ENCODE measurements around the gene ZNF286A. TPM values are rescaled to one million over a fixed set of nuclear protein-coding genes. Genes with fewer than 3 reads are reported as not detected.
"Not testable (repeated sequence)": the region's sequence is repeated elsewhere in the genome, so short reads cannot be mapped to it uniquely, and the experiment has no call there.

The ZNF286A gene
- total RNA-seq, 4 donors from 2014 or later, result 21.9 to 55.2 (median 28.8) TPM

DNA sequence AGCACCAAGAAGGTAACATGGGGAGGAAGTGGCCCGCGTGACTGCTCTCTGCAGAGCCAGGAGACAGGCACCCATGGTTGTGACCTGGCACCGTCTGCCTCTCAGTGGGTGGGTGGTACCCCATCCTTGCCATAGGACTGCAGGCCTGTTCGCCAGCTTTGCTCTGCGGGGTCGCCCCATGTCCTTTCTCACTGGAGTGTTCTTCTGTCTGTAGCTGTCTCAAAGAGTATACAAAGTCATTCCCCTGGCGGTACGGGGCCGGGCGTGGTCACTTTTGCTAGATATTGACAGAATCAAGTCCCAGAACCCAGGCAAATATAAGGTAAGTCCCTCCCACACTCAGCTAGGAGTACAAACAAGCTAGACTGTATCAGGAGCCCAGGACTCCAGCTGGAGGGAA lies 38.5 kb downstream of the ZNF286A start:
- no peaks in the 10 kb centered on the region for H3K4me1 ChIP-seq
- no peaks in the 10 kb centered on the region for H3K36me3 ChIP-seq
- H3K27me3 ChIP-seq, result no peaks in the 10 kb centered on the region
- no peak overlapping the region for H3K4me3 ChIP-seq (replicated peaks in 1 of 3)
- no peak for TF ChIP-seq POLR2A (IDR thresholded peaks at IDR 0.05)
- TF ChIP-seq CTCF (IDR thresholded peaks at IDR 0.05), result no peak
- WGBS, 2 donors, result 93 to 96% methylated on average over 10 of the region's 10 CpGs
- intact Hi-C loops (cut with DNase I), result no loop called here
- H3K27ac ChIP-seq, result no peak overlapping the region
- H3K9me3 ChIP-seq, result no peaks in the 10 kb centered on the region
- DNase-seq, result no peak

DNA sequence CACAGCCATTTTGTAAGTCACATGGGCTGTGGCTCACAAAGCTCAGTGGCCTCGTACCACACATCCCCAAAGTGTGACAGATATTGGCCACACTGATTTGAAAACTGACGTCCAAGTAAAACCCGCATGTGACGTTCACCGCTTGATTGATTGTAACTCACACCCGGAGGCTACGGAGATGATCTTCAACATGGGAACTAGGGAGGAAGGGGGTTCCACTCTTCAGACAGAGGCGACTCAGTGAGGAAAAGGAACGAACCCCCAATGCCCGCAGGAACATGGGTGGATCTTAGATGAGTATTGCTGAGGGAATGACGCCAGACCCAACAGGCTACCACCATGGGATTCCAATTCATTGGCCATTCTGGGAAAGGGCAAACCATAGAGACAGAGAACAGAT lies 39.7 kb downstream of the ZNF286A start:
- H3K27me3 ChIP-seq; H3K27ac ChIP-seq; DNase-seq; H3K36me3 ChIP-seq; H3K9me3 ChIP-seq; intact Hi-C loops (cut with DNase I); H3K4me3 ChIP-seq (replicated peaks in 1 of 3); H3K4me1 ChIP-seq: not testable (repeated sequence)
- 93 to 94% methylated on average over 10 to 11 of the region's 11 CpGs for WGBS, 2 donors

- H3K27ac ChIP-seq; H3K9me3 ChIP-seq; intact Hi-C loops (cut with DNase I); H3K4me3 ChIP-seq (replicated peaks in 1 of 3); H3K27me3 ChIP-seq; H3K36me3 ChIP-seq: not testable (repeated sequence)
- peak; percentile 11 to 42 for DNase-seq
- peaks cover 8 to 10% of the 10 kb centered on the region in 2 donors for H3K4me1 ChIP-seq
- WGBS, 2 donors, result 16 to 37% methylated on average over 6 to 8 of the region's 8 CpGs
Measured at GRCh38 chr17:15740041-15740440, 40.5 kb downstream of the ZNF286A start.

- WGBS, 2 donors, result 91 to 100% methylated on average over 1 to 4 of the region's 7 CpGs
- Histone ChIP-seq H3K36me3 (no peaks in the 10 kb centered on the region), H3K4me3 (replicated peaks in 1 of 3) (no peak overlapping the region), H3K27ac (no peak overlapping the region), H3K9me3 (no peaks in the 10 kb centered on the region), H3K4me1 (peaks cover 14 to 16% of the 10 kb centered on the region in 2 donors), H3K27me3 (no peaks in the 10 kb centered on the region)
- no peak for DNase-seq
- TF ChIP-seq CTCF (IDR thresholded peaks at IDR 0.05), result no peak
- TF ChIP-seq POLR2A (IDR thresholded peaks at IDR 0.05), result no peak
- intact Hi-C loops (cut with DNase I), result no loop called here
Measured at GRCh38 chr17:15740570-15741120, 41.1 kb downstream of the ZNF286A start.

- no peaks in the 10 kb centered on the region for H3K9me3 ChIP-seq
- TF ChIP-seq POLR2A (IDR thresholded peaks at IDR 0.05), result no peak
- no peak for TF ChIP-seq CTCF (IDR thresholded peaks at IDR 0.05)
- 87 to 91% methylated on average over 3 to 6 of the region's 9 CpGs for WGBS, 2 donors
- no peak overlapping the region for H3K4me3 ChIP-seq (replicated peaks in 1 of 3)
- H3K27ac ChIP-seq, result no peak overlapping the region
- no peaks in the 10 kb centered on the region for H3K27me3 ChIP-seq
- peaks cover 14 to 22% of the 10 kb centered on the region in 2 donors for H3K4me1 ChIP-seq
- no peak for DNase-seq
- no peaks in the 10 kb centered on the region for H3K36me3 ChIP-seq
- intact Hi-C loops (cut with DNase I), result no loop called here
Measured at GRCh38 chr17:15741624-15742023, 42.1 kb downstream of the ZNF286A start.

DNA sequence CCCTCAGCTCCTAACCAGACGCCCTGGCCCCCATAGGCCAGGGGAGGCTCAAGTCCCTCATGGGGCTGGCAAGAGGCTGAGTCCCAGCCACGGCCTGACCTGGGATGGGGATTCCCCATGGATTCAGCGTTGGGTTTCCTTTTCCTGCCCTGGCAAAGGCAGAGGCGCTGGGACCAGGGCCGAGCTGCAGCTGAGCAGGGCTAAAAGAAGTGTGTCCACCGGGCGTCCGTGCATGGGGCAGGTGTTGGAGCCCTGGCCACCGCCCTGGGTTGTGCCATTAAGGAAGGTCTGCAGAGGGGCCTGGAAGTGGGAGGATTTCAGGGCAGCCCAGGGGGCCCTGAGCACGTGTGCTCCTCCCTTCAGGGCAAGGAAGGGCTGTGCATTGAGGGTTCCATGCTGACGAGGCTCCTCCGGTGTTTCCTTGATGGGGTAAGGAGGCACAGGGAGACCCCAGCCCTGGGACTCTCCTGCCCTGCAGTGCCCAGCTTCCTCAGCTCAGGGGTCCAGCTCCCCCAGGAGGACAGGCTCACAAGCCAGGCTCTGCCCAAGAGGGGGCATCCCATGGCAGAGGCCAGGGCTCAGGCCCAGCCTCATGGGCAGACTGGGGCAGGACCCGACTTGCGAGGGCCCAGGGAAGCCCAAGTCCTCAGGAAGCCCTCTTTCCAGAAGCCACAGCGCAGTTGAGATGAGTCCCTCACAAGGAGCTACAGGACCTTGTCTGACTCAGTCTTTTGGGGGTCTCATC lies 42.7 kb downstream of the ZNF286A start:
- 71 to 89% methylated on average over 8 to 10 of the region's 15 CpGs for WGBS, 2 donors
- intact Hi-C loops (cut with DNase I), result no loop called here
- H3K9me3 ChIP-seq, result no peaks in the 10 kb centered on the region
- TF ChIP-seq POLR2A (IDR thresholded peaks at IDR 0.05), result no peak
- no peak for TF ChIP-seq CTCF (IDR thresholded peaks at IDR 0.05)
- no peak overlapping the region for H3K27ac ChIP-seq
- no peak overlapping the region for H3K4me3 ChIP-seq (replicated peaks in 1 of 3)
- no peak for DNase-seq
- no peaks in the 10 kb centered on the region for H3K36me3 ChIP-seq
- H3K27me3 ChIP-seq, result no peaks in the 10 kb centered on the region
- peaks cover 14 to 22% of the 10 kb centered on the region in 2 donors for H3K4me1 ChIP-seq
